MM.1S (cell line): ENCODE measurements around the gene LSM10.

Experiments
- EZH2 ChIP-seq: fragments of 300-600 bp; sonication (generic); optimal IDR thresholded peaks from 2 replicates; pipeline ENCODE3; 2017; ENCODE audit warnings: low read depth, mild to moderate bottlenecking, antibody characterized with exemption, low read length, mixed read lengths
- EZH2phosphoT487 ChIP-seq: fragments of 300-600 bp; sonication (generic); IDR thresholded peaks from 2 replicates; pipeline ENCODE4 v1.6.1; 2018; ENCODE audit warnings: antibody characterized with exemption, low read length
- TF ChIP-seq, protein P1 (sequence below): fragments of 300-600 bp; sonication (generic); IDR thresholded peaks from 2 replicates; pipeline ENCODE4 v1.5.1; 2016; ENCODE audit warnings: antibody characterized with exemption, low read length, mixed read lengths

DNA sequence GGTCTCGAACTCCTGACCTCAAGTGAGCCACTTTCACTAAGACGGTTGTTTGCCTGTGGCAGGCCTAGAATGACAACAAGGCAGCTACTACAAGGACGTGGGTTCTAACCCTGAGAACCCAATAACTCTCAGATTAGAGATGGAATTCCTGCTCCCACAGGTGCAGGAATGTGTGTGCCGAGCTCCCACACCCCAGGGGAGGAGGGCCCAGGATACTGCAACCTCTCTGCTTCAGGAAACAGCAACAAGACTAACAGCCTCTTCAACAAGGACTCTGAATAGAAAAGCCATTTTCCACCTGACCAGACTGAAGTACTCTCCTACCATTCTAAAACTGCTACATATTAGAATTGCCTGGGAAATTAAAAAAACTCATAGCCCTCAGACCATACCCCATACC is 4.9 kb downstream of the LSM10 start:
- TF ChIP-seq, protein P1, sequence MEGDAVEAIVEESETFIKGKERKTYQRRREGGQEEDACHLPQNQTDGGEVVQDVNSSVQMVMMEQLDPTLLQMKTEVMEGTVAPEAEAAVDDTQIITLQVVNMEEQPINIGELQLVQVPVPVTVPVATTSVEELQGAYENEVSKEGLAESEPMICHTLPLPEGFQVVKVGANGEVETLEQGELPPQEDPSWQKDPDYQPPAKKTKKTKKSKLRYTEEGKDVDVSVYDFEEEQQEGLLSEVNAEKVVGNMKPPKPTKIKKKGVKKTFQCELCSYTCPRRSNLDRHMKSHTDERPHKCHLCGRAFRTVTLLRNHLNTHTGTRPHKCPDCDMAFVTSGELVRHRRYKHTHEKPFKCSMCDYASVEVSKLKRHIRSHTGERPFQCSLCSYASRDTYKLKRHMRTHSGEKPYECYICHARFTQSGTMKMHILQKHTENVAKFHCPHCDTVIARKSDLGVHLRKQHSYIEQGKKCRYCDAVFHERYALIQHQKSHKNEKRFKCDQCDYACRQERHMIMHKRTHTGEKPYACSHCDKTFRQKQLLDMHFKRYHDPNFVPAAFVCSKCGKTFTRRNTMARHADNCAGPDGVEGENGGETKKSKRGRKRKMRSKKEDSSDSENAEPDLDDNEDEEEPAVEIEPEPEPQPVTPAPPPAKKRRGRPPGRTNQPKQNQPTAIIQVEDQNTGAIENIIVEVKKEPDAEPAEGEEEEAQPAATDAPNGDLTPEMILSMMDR, result no peak
- TF ChIP-seq EZH2 (no peak), EZH2phosphoT487 (no peak)
